Tibial nerve (tissue), 4 donors: ENCODE results near the gene PRICKLE2. TPM values are rescaled to one million over a fixed set of nuclear protein-coding genes. Genes with fewer than 3 reads are reported as not detected.

Source experiments
- DNase-seq, 2 donors: peaks; one replicate each; pipeline ENCODE4 v3.0.0-alpha.2; 2019; ENCODE audit warnings: low spot score in 2 of 2
- H3K27ac ChIP-seq, 4 donors: fragments of 200-600 bp; sonication (generic) in 3 of 4; one replicate each; pipeline ENCODE4 v1.5.1; 2017 to 2019; ENCODE audit warnings: mild to moderate bottlenecking in 1 of 4
- H3K27me3 ChIP-seq, 2 donors: fragments of 200-600 bp; sonication (generic) in 1 of 2; one replicate each; pipeline versions ENCODE4 v1.5.1 to v1.6.0; 2017 to 2019
- H3K36me3 ChIP-seq, 3 donors: fragments of 200-600 bp; sonication (generic); one replicate each; pipeline ENCODE4 v1.5.1; 2018 to 2019
- H3K4me1 ChIP-seq, 4 donors: fragments of 200-600 bp; sonication (generic) in 3 of 4; one replicate each; pipeline ENCODE4 v1.5.1; 2017 to 2019
- H3K4me3 ChIP-seq, 4 donors: fragments of 200-600 bp; sonication (generic) in 3 of 4; one replicate each; pipeline ENCODE4 v1.5.1; 2017 to 2019; ENCODE audit warnings: mild to moderate bottlenecking in 1 of 4, moderate library complexity in 1 of 4
- H3K9me3 ChIP-seq, 4 donors: fragments of 200-600 bp; sonication (generic) in 3 of 4; one replicate each; pipeline ENCODE4 v1.5.1; 2017 to 2019
- CTCF ChIP-seq, 5 experiments: fragments of 200-600 bp in 3 of 5; fragments of 450-650 bp in 2 of 5; sonication (generic) in 3 of 5; IDR thresholded peaks; one replicate each; pipeline ENCODE4 v1.5.1; 2016 to 2019; ENCODE audit warnings: antibody characterized with exemption in 5 of 5, mild to moderate bottlenecking in 3 of 5, moderate library complexity in 2 of 5
- EP300 ChIP-seq, 2 donors: sonication (generic); formaldehyde crosslinking; IDR thresholded peaks; one replicate each; pipeline ENCODE4 v1.6.1; 2017; ENCODE audit warnings: antibody characterized with exemption in 2 of 2, mild to moderate bottlenecking in 1 of 2
- POLR2A ChIP-seq, 2 donors: fragments of 450-650 bp; IDR thresholded peaks; one replicate each; pipeline ENCODE4 v1.6.1; 2017; ENCODE audit warnings: antibody characterized with exemption in 2 of 2, mild to moderate bottlenecking in 2 of 2, moderate library complexity in 2 of 2
- whole genome bisulfite sequencing, 2 donors: methylation state at CpG; one replicate each; pipeline ENCODE4 v1.1.5; 2018; 5-methylcytosine and 5-hydroxymethylcytosine counted together
- total RNA-seq, 4 donors: library from RNA; depleted of rRNA; stranded (reverse); fragments of >200 nt; gene quantifications; one replicate each; pipeline ENCODE4 v1.1.0, GENCODE V29; 2016

PRICKLE2 gene
- total RNA-seq, 4 donors from 2014 or later: 24.5 to 39.1 (median 35.2) TPM

DNA sequence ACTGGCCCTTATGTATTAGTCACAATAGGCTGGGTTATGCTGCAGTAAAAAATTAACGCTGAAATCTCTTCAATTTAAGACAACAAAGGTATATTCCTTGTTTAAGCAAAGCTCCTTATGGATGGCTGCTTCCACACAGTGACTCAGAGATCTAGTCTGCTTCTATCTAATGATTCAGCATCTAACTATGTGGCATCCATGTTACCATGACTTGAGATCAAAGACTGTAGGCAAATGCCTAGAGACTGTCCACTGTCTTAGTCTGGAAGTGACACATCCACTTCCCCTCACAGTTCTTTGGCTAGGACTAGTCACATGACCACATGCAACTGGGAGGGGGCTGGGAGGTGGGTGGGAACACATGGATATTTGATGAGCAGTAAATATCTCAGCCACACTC, 140.6 kb downstream of the PRICKLE2 start:
- Histone ChIP-seq H3K36me3 (no peaks in the 10 kb centered on the region), H3K27ac (no peak overlapping the region), H3K27me3 (no peaks in the 10 kb centered on the region), H3K4me3 (no peak overlapping the region), H3K4me1 (peaks cover 0 to 10% (median 0%) of the 10 kb centered on the region in 4 donors), H3K9me3 (peaks cover 0 to 7% (median 0%) of the 10 kb centered on the region in 4 donors)
- no peak for DNase-seq
- TF ChIP-seq EP300 (IDR thresholded peaks at IDR 0.05) (no peak), POLR2A (IDR thresholded peaks at IDR 0.05) (no peak), CTCF (IDR thresholded peaks at IDR 0.05) (no peak)
- 97 to 100% methylated on average over 1 of the region's 1 CpG for WGBS, 2 donors

- no peak overlapping the region for H3K4me3 ChIP-seq
- 60 to 76% methylated on average over 3 of the region's 3 CpGs for WGBS, 2 donors
- DNase-seq: no peak
- H3K36me3 ChIP-seq: no peaks in the 10 kb centered on the region
- peaks cover 0 to 14% (median 3%) of the 10 kb centered on the region in 4 donors for H3K4me1 ChIP-seq
- no peaks in the 10 kb centered on the region for H3K27me3 ChIP-seq
- peaks cover 0 to 7% (median 0%) of the 10 kb centered on the region in 4 donors for H3K9me3 ChIP-seq
- no peak overlapping the region for H3K27ac ChIP-seq
- TF ChIP-seq EP300 (IDR thresholded peaks at IDR 0.05) (no peak), POLR2A (IDR thresholded peaks at IDR 0.05) (no peak)
Observed at GRCh38 chr3:64083575-64083974, 141.7 kb downstream of the PRICKLE2 start.

- WGBS, 2 donors: 49 to 66% methylated on average over 7 of the region's 7 CpGs
- TF ChIP-seq CTCF (IDR thresholded peaks at IDR 0.05): no peak
- no peak overlapping the region for H3K4me3 ChIP-seq
- no peak for DNase-seq
- H3K9me3 ChIP-seq: peaks cover 0 to 7% (median 0%) of the 10 kb centered on the region in 4 donors
- H3K4me1 ChIP-seq: peaks cover 0 to 16% (median 5%) of the 10 kb centered on the region in 4 donors
- no peak overlapping the region for H3K27ac ChIP-seq
- H3K36me3 ChIP-seq: no peaks in the 10 kb centered on the region
- no peaks in the 10 kb centered on the region for H3K27me3 ChIP-seq
Observed at GRCh38 chr3:64082961-64083541, 142.2 kb downstream of the PRICKLE2 start.

DNA sequence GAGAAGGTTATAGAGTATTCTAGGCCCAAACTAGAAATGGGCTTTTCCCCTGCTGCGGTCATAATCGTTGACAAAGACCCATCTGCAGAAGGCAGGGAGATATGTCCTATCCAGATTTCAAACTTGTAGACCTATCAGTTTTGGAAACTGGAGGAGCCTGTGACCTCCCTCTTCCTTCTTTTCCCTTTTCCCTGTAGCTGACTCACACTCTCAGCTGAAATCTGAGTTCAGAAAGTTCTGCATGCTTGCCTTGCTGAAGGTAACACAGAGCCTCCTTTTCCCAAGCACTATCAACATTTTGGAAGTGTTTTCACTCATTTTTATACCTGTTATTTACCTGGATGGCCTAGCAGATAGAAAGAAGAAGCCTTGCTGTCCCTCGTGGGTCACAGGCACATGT, 142.9 kb downstream of the PRICKLE2 start:
- TF ChIP-seq CTCF (IDR thresholded peaks at IDR 0.05) (no peak), EP300 (IDR thresholded peaks at IDR 0.05) (no peak), POLR2A (IDR thresholded peaks at IDR 0.05) (no peak)
- no peak overlapping the region for H3K27ac ChIP-seq
- no peaks in the 10 kb centered on the region for H3K36me3 ChIP-seq
- WGBS, 2 donors: 67 to 72% methylated on average over 3 of the region's 3 CpGs
- peaks cover 0 to 7% (median 0%) of the 10 kb centered on the region in 4 donors for H3K9me3 ChIP-seq
- DNase-seq: no peak
- H3K4me1 ChIP-seq: peaks cover 0 to 16% (median 5%) of the 10 kb centered on the region in 4 donors
- no peaks in the 10 kb centered on the region for H3K27me3 ChIP-seq
- no peak overlapping the region for H3K4me3 ChIP-seq

DNA sequence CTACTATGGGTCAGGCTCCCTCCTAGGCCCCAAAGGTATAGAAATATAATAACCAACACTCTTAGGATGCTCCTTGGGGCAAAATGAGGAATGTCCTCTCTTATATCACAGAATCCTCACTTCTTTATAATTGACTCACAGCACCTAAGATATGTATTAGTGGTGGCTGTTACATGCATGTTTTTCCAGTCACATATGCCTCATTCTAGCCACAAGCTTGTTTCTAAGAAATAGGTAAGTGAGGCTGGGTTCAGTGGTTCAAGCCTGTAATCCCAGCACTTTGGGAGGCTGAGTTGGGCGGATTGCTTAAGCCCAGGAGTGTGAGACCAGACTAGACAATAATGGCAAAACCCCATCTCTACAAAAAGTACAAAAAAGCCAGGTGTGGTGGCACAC, 144.0 kb downstream of the PRICKLE2 start:
- no peak overlapping the region for H3K4me3 ChIP-seq
- H3K36me3 ChIP-seq: no peaks in the 10 kb centered on the region
- no peaks in the 10 kb centered on the region for H3K27me3 ChIP-seq
- H3K9me3 ChIP-seq: peaks cover 0 to 7% (median 0%) of the 10 kb centered on the region in 4 donors
- TF ChIP-seq CTCF (IDR thresholded peaks at IDR 0.05) (no peak), EP300 (IDR thresholded peaks at IDR 0.05) (no peak), POLR2A (IDR thresholded peaks at IDR 0.05) (no peak)
- H3K27ac ChIP-seq: no peak overlapping the region
- 91 to 100% methylated on average over 1 of the region's 1 CpG for WGBS, 2 donors
- H3K4me1 ChIP-seq: peaks cover 0 to 16% (median 5%) of the 10 kb centered on the region in 4 donors
- no peak for DNase-seq
